B cell (primary cell): ENCODE measurements around the gene GPR176. TPM values are rescaled to one million over a fixed set of nuclear protein-coding genes. Genes with fewer than 3 reads are reported as not detected.

Experiments
- ATAC-seq: fragments of 200-7000 bp; cut with Tn5 transposase; one replicate; pipeline ENCODE4 v1.10.0; 2021; ENCODE audit warnings: low read depth, mild to moderate bottlenecking, moderate number of reproducible peaks, moderate library complexity
- CTCF ChIA-PET: fragments of 350-600 bp; sonication (Branson Sonifier 250); formaldehyde crosslinking; loops from one replicate; lab custom pipeline; 2021; ENCODE audit warnings: antibody characterized with exemption, inconsistent platforms; lab: Charles Lee
- POLR2A ChIA-PET: fragments of 350-600 bp; sonication (Branson Sonifier 250); formaldehyde crosslinking; loops from one replicate; lab custom pipeline; 2021; ENCODE audit warnings: antibody characterized with exemption; lab: Charles Lee
- DNase-seq: peaks from one replicate; pipeline ENCODE4 v3.0.0; 2013
- H2AFZ ChIP-seq: 2 replicates; pipeline ENCODE4 v1.6.1; 2012; ENCODE audit warnings: mild to moderate bottlenecking, low read depth, low read length; ENCODE audit not compliant: insufficient read depth, poor library complexity, severe bottlenecking
- H3K27ac ChIP-seq, 2 donors: 1 replicate in 1 of 2; 2 replicates in 1 of 2; pipeline ENCODE4 v1.5.1; 2012 to 2013; ENCODE audit warnings: low read length in 2 of 2, mild to moderate bottlenecking in 2 of 2, moderate library complexity in 1 of 2
- H3K27me3 ChIP-seq, 4 experiments: fragments of 200-600 bp in 1 of 4; sonication (generic) in 1 of 4; replicated peaks in 1 of 4; 1 replicate in 2 of 4; 2 replicates in 2 of 4; pipeline versions ENCODE4 v1.6.1 to v1.7.0; 2013 to 2016; ENCODE audit warnings: low read length in 3 of 4, mild to moderate bottlenecking in 2 of 4, mixed read lengths in 1 of 4, moderate library complexity in 1 of 4; ENCODE audit not compliant: insufficient read depth in 4 of 4, control insufficient read depth in 3 of 4; ENCODE audit errors: control extremely low read depth in 1 of 4
- H3K36me3 ChIP-seq, 2 experiments: replicated peaks in 1 of 2; 1 replicate in 1 of 2; 2 replicates in 1 of 2; pipeline versions ENCODE4 v1.6.1 to v1.7.1; 2013; ENCODE audit warnings: low read length in 1 of 2; ENCODE audit not compliant: insufficient read depth in 2 of 2, control insufficient read depth in 1 of 2; ENCODE audit errors: control extremely low read depth in 1 of 2, extremely low read depth in 1 of 2
- H3K4me1 ChIP-seq, 2 donors: fragments of 200-600 bp in 1 of 2; sonication (generic) in 1 of 2; 1 replicate in 1 of 2; 2 replicates in 1 of 2; pipeline versions ENCODE4 v1.5.1 to v1.6.1; 2013 to 2017; ENCODE audit warnings: low read length in 2 of 2; ENCODE audit not compliant: control insufficient read depth in 2 of 2, insufficient read depth in 2 of 2
- H3K4me2 ChIP-seq: replicated peaks from 2 replicates; pipeline ENCODE3; 2012; ENCODE audit warnings: mild to moderate bottlenecking, low read depth, low read length; ENCODE audit not compliant: poor library complexity, severe bottlenecking
- H3K4me3 ChIP-seq, 5 experiments: fragments of 200-600 bp in 1 of 5; sonication (generic) in 1 of 5; 1 replicate in 3 of 5; 2 replicates in 2 of 5; pipeline versions ENCODE4 v1.5.1 to v1.7.0; 2011 to 2016; ENCODE audit warnings: low read length in 4 of 5, mild to moderate bottlenecking in 4 of 5, low read depth in 2 of 5, control low read depth in 1 of 5, moderate library complexity in 1 of 5; ENCODE audit not compliant: insufficient read depth in 1 of 5; ENCODE audit errors: control extremely low read depth in 1 of 5, extremely low read depth in 1 of 5
- H3K79me2 ChIP-seq: fragments of 200-600 bp; sonication (generic); one replicate; pipeline ENCODE4 v1.6.0; 2016; ENCODE audit warnings: low read length; ENCODE audit not compliant: control insufficient read depth, insufficient read depth
- H3K9ac ChIP-seq: fragments of 200-600 bp; sonication (generic); 2 replicates; pipeline ENCODE4 v1.6.1; 2017; ENCODE audit warnings: mild to moderate bottlenecking, low read length, moderate library complexity
- H3K9me3 ChIP-seq, 3 donors: one replicate each; pipeline versions ENCODE4 v1.6.1 to v1.7.1; 2013; ENCODE audit warnings: low read length in 2 of 3; ENCODE audit not compliant: control insufficient read depth in 2 of 3, insufficient read depth in 1 of 3; ENCODE audit errors: control extremely low read depth in 1 of 3
- H4K20me1 ChIP-seq: 2 replicates; pipeline ENCODE4 v1.6.0; 2012; ENCODE audit warnings: mild to moderate bottlenecking, low read length; ENCODE audit not compliant: insufficient read depth, control insufficient read depth, poor library complexity, severe bottlenecking
- H3K27ac Mint-ChIP-seq: one replicate; pipeline ENCODE4 v1.8.0; 2021; ENCODE audit warnings: mixed read lengths
- H3K27me3 Mint-ChIP-seq: one replicate; pipeline ENCODE4 v1.8.0; 2021; ENCODE audit warnings: mixed read lengths
- H3K4me1 Mint-ChIP-seq: one replicate; pipeline ENCODE4 v1.8.0; 2021; ENCODE audit warnings: mixed read lengths
- H3K4me3 Mint-ChIP-seq: one replicate; pipeline ENCODE4 v1.8.0; 2021; ENCODE audit warnings: mixed read lengths
- H3K9me3 Mint-ChIP-seq: one replicate; pipeline ENCODE4 v1.8.0; 2022; ENCODE audit warnings: mixed read lengths; ENCODE audit not compliant: insufficient read depth
- CTCF ChIP-seq: fragments of 200-600 bp; IDR thresholded peaks from one replicate; pipeline ENCODE4 v1.8.0; 2022; ENCODE audit warnings: antibody characterized with exemption, mild to moderate bottlenecking
- EZH2 ChIP-seq: IDR thresholded peaks from 2 replicates; pipeline ENCODE4 v1.6.1; 2012; ENCODE audit warnings: borderline replicate concordance, low read depth, mild to moderate bottlenecking, moderate library complexity, low read length; ENCODE audit not compliant: insufficient read depth, poor library complexity, severe bottlenecking
- WGBS: methylation state at CpG from one replicate; pipeline ENCODE4 v1.1.5; 2013; ENCODE audit warnings: missing lambda C conversion rate; ENCODE audit not compliant: insufficient coverage; 5-methylcytosine and 5-hydroxymethylcytosine counted together
- intact Hi-C: fragments of 100-400 bp; cut with micrococcal nuclease; formaldehyde crosslinking; loops from one replicate; pipeline ENCODE4 v1.10.0; 2022
- polyA plus RNA-seq: library from polyadenylated mRNA; depleted of rRNA; stranded (reverse); fragments of >200 nt; gene quantifications from 2 replicates; pipeline ENCODE4 v1.2.3, GENCODE V29; 2012
- total RNA-seq, 2 donors: library from RNA; stranded (reverse); fragments of 120-200 nt in 1 of 2; gene quantifications; 1 replicate in 1 of 2; 2 replicates in 1 of 2; pipeline versions ENCODE4 v1.2.3 to v1.2.4, GENCODE V29; 2013 to 2022

Gene GPR176
- total and polyA plus RNA-seq, 2 donors (not counting 1 experiment from before 2014, with no cell fraction given), result 0.07 to 0.30 TPM

- peaks cover 14 to 25% of the 10 kb centered on the region in 2 experiments for H3K36me3 ChIP-seq
- H3K27ac ChIP-seq, result no peak overlapping the region
- H4K20me1 ChIP-seq, result no peaks in the 10 kb centered on the region
- H3K9ac ChIP-seq, result no peak overlapping the region
- no peak for DNase-seq
- no peak overlapping the region for H2AFZ ChIP-seq
- TF ChIP-seq EZH2, result no peak
- TF ChIP-seq CTCF, result no peak
- H3K27me3 ChIP-seq, result no peaks in the 10 kb centered on the region
- H3K79me2 ChIP-seq, result no peaks in the 10 kb centered on the region
- no peak overlapping the region for H3K4me3 ChIP-seq
- ChIA-PET POLR2A (no interaction called here), CTCF (no interaction called here)
- H3K4me1 Mint-ChIP-seq, result peaks cover 22% of the 10 kb centered on the region
- H3K27ac Mint-ChIP-seq, result no peak overlapping the region
- intact Hi-C loops, result no loop called here
- no peak overlapping the region for H3K4me2 ChIP-seq
- no peaks in the 10 kb centered on the region for H3K9me3 Mint-ChIP-seq
- H3K4me1 ChIP-seq, result peaks cover 9 to 10% of the 10 kb centered on the region in 2 donors
- no CpG with 5 or more reads among the region's 3 CpGs for WGBS
- no peaks in the 10 kb centered on the region for H3K27me3 Mint-ChIP-seq
- ATAC-seq, result no peak
- no peaks in the 10 kb centered on the region for H3K9me3 ChIP-seq
- H3K4me3 Mint-ChIP-seq, result no peak overlapping the region
Observed at GRCh38 chr15:39942101-39942752, 22.2 kb upstream of the GPR176 start.
